BJ (cell line): ENCODE results near the gene KCNA10. TPM values are rescaled to one million over a fixed set of nuclear protein-coding genes. Genes with fewer than 3 reads are reported as not detected.
"Not testable (repeated sequence)": the region's sequence is repeated elsewhere in the genome, so short reads cannot be mapped to it uniquely, and the experiment has no call there.

Experiments
- CTCF ChIA-PET: fragments of 350-600 bp; formaldehyde crosslinking; extraction: SDS; loops from one replicate; lab custom pipeline; 2021; ENCODE audit warnings: antibody characterized with exemption, inconsistent platforms; lab: Yijun Ruan, JAX
- POLR2A ChIA-PET: fragments of 300-600 bp; sonication (Branson Sonifier 250); formaldehyde crosslinking; extraction: SDS; loops from one replicate; lab custom pipeline; 2021; ENCODE audit warnings: antibody characterized with exemption; lab: Charles Lee
- DNase-seq: peaks from one replicate; pipeline ENCODE4 v3.0.0-alpha.2; 2011; ENCODE audit warnings: low read depth
- H3K27me3 ChIP-seq: 2 replicates; pipeline ENCODE4 v1.6.0; 2011; ENCODE audit warnings: low read length; ENCODE audit not compliant: control insufficient read depth, insufficient read depth
- H3K36me3 ChIP-seq: 2 replicates; pipeline ENCODE4 v1.5.1; 2011; ENCODE audit warnings: low read length; ENCODE audit not compliant: control insufficient read depth, insufficient read depth
- H3K4me3 ChIP-seq: 2 replicates; pipeline ENCODE4 v1.5.1; 2011; ENCODE audit warnings: low read depth, mild to moderate bottlenecking, control low read depth, low read length
- polyA plus RNA-seq: library from polyadenylated mRNA; depleted of rRNA; stranded (reverse); fragments of >200 nt; gene quantifications from 2 replicates; pipeline ENCODE4 v1.2.3, GENCODE V29; 2011
- TF ChIP-seq, protein P1 (sequence below): IDR thresholded peaks from 2 replicates; pipeline ENCODE4 v1.5.1; 2011; ENCODE audit warnings: low read depth, mild to moderate bottlenecking, control low read depth, inconsistent platforms, low read length, moderate library complexity; ENCODE audit not compliant: insufficient read depth

KCNA10 gene
- polyA plus RNA-seq, 1 experiment, result not detected

DNA sequence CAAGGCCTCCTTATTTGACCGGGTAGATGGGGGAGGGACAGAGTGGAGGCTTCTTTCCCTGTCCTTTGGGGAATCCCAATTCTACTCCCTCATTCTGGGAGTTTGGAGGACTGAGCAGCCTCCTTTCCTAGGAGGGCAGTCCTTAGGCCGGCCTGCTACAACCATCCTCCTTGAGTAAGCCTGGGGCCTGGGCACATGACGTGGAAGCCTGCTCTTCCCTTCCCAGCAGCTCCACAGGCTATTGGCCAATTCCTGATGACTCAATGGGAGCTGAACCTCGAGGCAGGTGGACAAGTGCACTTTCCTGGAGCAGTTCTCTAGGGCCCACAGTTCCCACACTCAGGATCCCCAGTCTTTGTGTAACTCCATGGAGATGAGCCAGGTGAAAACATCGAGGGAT lies 3.1 kb downstream of the KCNA10 start:
- Histone ChIP-seq H3K36me3 (no peaks in the 10 kb centered on the region), H3K27me3 (peaks cover 4% of the 10 kb centered on the region), H3K4me3 (no peak overlapping the region)
- TF ChIP-seq, protein P1, sequence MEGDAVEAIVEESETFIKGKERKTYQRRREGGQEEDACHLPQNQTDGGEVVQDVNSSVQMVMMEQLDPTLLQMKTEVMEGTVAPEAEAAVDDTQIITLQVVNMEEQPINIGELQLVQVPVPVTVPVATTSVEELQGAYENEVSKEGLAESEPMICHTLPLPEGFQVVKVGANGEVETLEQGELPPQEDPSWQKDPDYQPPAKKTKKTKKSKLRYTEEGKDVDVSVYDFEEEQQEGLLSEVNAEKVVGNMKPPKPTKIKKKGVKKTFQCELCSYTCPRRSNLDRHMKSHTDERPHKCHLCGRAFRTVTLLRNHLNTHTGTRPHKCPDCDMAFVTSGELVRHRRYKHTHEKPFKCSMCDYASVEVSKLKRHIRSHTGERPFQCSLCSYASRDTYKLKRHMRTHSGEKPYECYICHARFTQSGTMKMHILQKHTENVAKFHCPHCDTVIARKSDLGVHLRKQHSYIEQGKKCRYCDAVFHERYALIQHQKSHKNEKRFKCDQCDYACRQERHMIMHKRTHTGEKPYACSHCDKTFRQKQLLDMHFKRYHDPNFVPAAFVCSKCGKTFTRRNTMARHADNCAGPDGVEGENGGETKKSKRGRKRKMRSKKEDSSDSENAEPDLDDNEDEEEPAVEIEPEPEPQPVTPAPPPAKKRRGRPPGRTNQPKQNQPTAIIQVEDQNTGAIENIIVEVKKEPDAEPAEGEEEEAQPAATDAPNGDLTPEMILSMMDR, result no peak
- no peak for DNase-seq
- ChIA-PET CTCF (no interaction called here), POLR2A (no interaction called here)

DNA sequence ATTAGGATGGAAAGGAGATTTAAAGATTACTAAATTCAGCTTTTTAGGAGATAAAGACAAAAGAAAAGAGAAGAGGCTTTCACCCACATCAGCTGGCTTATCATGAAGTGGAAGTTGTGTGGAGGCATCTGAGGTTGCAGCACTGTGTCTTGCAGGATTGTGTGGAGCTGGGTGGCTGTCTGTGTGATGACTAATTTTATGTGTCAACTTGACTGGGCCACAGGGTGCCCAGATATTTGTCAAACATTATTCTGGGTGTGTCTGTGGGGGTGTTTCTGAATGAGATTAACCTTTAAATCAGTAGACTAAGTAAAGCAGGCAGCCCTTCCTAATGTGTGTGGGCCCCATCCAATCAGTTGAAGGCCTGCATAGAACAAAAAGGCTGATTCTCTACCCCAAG lies 3.9 kb downstream of the KCNA10 start:
- CTCF ChIA-PET, result interaction anchor here (1.4 kb wide), 1 partner anchor 19 kb away, joined by 3 read pairs; no protein-coding TSS in a partner anchor
- POLR2A ChIA-PET, result no interaction called here
- no peak for DNase-seq

DNA sequence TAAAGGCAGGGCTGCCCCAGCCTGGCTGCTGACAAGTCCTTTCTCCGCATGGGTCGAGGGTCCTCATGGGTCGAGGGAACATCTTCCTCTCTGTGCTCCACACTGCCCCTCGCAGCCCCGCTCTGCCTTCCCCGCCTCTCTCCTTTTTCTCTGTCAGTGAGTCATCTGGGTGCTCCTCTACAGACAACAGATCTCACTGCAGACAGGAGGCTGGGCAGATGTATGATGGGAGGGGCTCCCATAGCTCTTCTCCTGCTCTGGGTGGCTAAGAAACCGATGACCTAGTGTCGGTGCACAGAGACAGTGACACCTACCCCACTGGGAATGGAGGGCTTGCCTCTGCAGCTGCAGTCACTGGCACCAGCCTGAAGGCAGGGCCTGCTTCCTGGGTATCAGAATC lies 5.5 kb downstream of the KCNA10 start:
- ChIA-PET CTCF (interaction anchor here (0.5 to 2.4 kb wide), 3 partner anchors 10 to 62 kb away, joined by 3 to 14 read pairs (median 3); no protein-coding TSS in a partner anchor), POLR2A (no interaction called here)
- TF ChIP-seq, protein P1, result no peak
- Histone ChIP-seq H3K4me3 (no peak overlapping the region), H3K36me3 (no peaks in the 10 kb centered on the region), H3K27me3 (peaks cover 1% of the 10 kb centered on the region; the same call in 1 of the 2 replicates)
- no peak for DNase-seq

More for the DNA sequence above, 3.9 kb downstream of the KCNA10 start:
- H3K27me3 ChIP-seq, result no peaks in the 10 kb centered on the region
- H3K4me3 ChIP-seq, result no peak overlapping the region
- TF ChIP-seq, protein P1, result no peak
- no peaks in the 10 kb centered on the region for H3K36me3 ChIP-seq

DNA sequence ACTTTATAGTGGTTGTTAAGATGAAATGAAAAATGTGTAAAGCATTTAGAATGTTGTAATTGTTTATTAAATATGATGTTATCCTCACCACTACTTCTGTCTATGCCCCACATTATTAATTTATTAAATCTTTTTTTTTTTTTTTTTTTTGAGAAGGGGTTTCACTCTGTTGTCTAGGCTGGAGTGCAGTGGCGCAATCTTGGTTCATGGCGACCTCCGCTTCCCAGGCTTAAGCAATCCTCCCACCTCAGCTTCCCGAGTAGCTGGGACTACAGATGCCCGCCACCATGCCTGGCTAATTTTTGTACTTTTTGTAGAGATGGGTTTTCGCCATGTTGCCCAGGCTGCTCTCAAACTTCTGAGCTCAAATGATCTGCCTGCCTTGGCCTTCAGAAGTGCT lies 7.5 kb downstream of the KCNA10 start:
- no peaks in the 10 kb centered on the region for H3K36me3 ChIP-seq
- TF ChIP-seq, protein P1, result no peak
- ChIA-PET CTCF (no interaction called here), POLR2A (no interaction called here)
- no peak overlapping the region for H3K4me3 ChIP-seq
- H3K27me3 ChIP-seq, result peaks cover 4% of the 10 kb centered on the region
- no peak for DNase-seq

DNA sequence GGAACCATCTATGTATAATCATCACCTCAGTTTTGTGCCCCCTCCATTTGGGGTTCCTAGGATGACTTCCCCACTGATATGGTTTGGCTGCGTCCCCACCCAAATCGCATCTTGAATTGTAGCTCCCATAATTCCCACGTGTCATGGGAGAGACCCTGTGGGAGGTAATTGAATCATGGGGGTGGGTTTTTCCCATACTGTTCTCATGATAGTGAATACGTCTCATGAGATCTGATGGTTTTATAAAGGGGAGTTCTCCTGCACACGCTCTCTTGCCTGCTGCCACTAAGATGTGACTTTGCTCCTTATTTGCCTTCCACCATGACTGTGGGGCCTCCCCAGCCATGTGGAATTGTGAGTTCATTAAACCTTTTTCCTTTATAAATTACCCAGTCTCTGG lies 8.1 kb downstream of the KCNA10 start:
- POLR2A ChIA-PET, DNase-seq, H3K36me3 ChIP-seq, H3K27me3 ChIP-seq, H3K4me3 ChIP-seq: not testable (repeated sequence)
- CTCF ChIA-PET, result interaction anchor here (0.9 kb wide), 1 partner anchor 308 kb away, joined by 3 read pairs; no protein-coding TSS in a partner anchor

DNA sequence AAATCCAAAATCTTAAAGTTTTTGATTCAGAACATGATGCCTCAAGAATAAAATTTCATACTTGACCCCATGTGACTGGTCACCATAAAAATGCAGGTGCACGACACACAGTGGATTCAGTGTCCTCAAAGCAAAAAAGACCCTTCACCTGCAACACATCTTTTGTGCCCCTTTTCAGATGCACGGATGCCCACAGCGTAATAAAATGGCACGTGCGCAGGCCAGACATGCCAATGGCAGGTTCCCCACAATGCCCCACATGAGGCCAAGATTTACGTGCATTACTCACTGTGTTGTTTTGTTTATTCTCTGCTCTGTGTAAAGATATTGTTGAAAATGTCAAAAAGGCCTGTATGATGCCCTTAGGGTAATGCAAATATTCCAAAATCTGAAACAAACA lies 9.3 kb downstream of the KCNA10 start:
- POLR2A ChIA-PET, result no interaction called here
- H3K27me3 ChIP-seq, result peaks cover 4% of the 10 kb centered on the region
- no peak overlapping the region for H3K4me3 ChIP-seq
- TF ChIP-seq, protein P1, result no peak
- CTCF ChIA-PET, result interaction anchor here (1.5 kb wide), 1 partner anchor 16 kb away, joined by 4 read pairs; no protein-coding TSS in a partner anchor
- H3K36me3 ChIP-seq, result no peaks in the 10 kb centered on the region
- no peak for DNase-seq
